ENCODE results near the gene HERC4.

DNA sequence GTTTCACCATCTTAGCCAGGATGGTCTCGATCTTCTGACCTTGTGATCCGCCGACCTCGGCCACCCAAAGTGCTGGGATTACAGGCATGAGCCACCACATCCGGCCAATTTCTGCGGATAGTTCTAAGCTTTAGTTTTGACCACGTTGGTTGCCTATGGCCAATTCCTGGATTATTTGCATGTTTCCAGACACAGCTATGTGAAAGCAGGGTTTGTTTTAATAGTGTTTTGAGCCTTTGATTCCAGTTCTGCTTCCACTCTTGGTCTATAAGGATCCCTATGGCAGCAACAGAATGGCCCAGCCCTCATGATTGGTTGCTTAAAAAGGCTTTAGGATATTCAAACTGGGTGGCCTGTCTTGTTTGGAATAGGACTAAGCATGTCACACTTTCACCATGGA is 171.5 kb downstream of the HERC4 start:
- no peak for TF ChIP-seq CTCF (IDR thresholded peaks at IDR 0.05; ENCODE audit: poor library complexity, severe bottlenecking)
- TF ChIP-seq EP300 (conservative IDR thresholded peaks at IDR 0.05; ENCODE audit: poor library complexity, severe bottlenecking) = no peak
- TF ChIP-seq RAD21 (conservative IDR thresholded peaks at IDR 0.05) = no peak
- TF ChIP-seq EZH2 (IDR thresholded peaks at IDR 0.05; ENCODE audit: borderline replicate concordance, insufficient read depth, low read length, poor library complexity, severe bottlenecking) = no peak
- TF ChIP-seq POLR2AphosphoS5 (IDR thresholded peaks at IDR 0.05) = no peak
- no peak for TF ChIP-seq REST (IDR thresholded peaks at IDR 0.05; ENCODE audit: borderline replicate concordance)
- no peak for TF ChIP-seq TAF1 (IDR thresholded peaks at IDR 0.05; ENCODE audit: low read depth)
- TF ChIP-seq SMC3 (conservative IDR thresholded peaks at IDR 0.05; ENCODE audit: poor library complexity) = no peak
